GM23248 (cell line): ENCODE data around the gene IL17RC.

Experiments used
- EZH2 ChIP-seq: fragments of 200-600 bp; sonication (generic); IDR thresholded peaks from 2 replicates; pipeline ENCODE4 v1.6.1; 2018; ENCODE audit warnings: antibody characterized with exemption, mild to moderate bottlenecking; ENCODE audit not compliant: insufficient read depth, poor library complexity, severe bottlenecking
- EZH2phosphoT487 ChIP-seq: fragments of 200-600 bp; sonication (generic); IDR thresholded peaks from 2 replicates; pipeline ENCODE4 v1.6.1; 2018; ENCODE audit warnings: antibody characterized with exemption, moderate library complexity, mild to moderate bottlenecking, low read depth; ENCODE audit not compliant: insufficient read depth

DNA sequence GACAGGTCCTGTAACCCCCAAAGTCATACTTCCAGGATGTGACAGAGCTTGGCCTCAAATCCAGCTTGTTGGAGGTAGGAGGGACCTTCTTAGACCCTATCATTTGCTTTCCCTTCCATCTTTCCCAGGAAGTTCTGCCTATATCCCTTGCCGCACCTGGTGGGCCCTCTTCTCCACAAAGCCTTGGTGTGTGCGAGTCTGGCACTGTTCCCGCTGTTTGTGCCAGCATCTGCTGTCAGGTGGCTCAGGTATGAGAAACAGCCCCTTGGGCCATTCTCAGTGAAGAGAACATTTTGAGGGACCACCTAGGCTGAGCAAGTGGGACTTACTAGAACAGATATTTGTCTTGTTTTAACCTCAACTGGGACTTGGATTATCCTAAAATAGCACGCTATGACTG, 13.0 kb upstream of the IL17RC start:
- TF ChIP-seq EZH2: no peak
- TF ChIP-seq EZH2phosphoT487: no peak
